ENCODE measurements around the gene DCTN5. TPM values are rescaled to one million over a fixed set of nuclear protein-coding genes. Genes with fewer than 3 reads are reported as not detected.
"Not testable (repeated sequence)": the region's sequence is repeated elsewhere in the genome, so short reads cannot be mapped to it uniquely, and the experiment has no call there.

DCTN5 gene
- total RNA-seq, 1 donor from 2014 or later, result 81.2 TPM

- DNase-seq, result peak; percentile 49
Observed at GRCh38 chr16:23694644-23695373, 53.5 kb downstream of the DCTN5 start.

GRCh38 chr16:23695756-23696155 is 54.5 kb downstream of the DCTN5 start:
- DNase-seq, result no peak

DNA sequence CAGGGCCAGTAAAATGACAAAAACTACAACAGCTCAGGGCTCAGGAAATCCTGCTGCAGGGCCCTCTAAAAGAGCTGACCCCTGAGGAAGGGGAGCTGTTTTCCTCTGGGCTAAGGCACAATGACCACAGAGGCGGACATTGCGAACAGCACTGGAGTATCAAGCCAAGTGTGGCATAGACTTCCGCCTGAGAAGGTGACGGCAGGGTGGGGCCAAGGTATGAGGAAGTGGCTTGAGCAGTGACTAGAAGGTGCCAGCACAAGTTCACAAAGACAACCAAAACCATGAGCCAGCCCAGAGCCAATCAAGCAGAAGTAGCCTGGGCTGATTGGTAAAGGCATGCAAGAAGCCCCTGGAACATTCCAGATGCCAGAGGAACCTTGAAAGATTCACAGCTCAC is 57.8 kb downstream of the DCTN5 start:
- DNase-seq, result no peak

DNA sequence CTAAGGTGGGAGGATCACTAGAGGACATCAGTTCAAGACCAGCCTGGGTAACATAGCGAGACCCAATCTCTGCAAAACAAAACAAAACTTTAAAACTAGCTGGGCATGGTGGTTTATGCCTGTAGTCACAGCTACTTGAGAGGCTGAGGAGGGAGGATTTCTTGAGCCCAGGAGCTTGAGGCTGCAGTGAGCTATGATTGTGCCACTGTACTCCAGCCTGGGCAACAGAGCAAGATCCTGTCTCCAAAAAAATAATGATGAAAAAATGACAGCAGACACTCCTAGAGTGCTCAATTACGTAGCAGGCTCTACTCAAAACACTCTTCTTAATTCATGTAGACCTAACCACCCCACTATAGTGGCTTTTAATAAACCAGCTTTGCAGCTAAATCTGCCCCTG is 58.8 kb downstream of the DCTN5 start:
- DNase-seq, result no peak

DNA sequence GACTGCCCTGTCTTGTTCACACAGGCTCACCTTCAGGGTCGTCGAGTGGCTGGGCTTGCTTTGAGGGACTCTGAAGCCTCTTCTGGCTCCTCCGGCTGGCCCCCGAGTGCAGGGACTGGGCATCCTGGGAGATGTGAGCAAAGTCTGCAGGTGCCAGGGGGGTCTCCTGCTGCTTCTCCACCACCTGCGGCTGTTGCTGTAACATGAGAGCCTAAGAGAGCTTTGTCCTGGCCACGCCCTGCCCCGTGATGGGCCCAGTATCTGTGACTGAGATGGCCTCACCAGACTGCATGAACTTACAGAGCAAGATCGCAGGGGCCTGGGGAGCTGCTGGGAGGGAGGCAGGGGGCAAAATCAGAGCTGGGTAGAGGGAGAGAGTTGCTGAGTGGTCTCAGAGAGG is 59.2 kb downstream of the DCTN5 start:
- no peak for DNase-seq

GRCh38 chr16:23701045-23701444 is 59.8 kb downstream of the DCTN5 start:
- DNase-seq, result no peak

DNA sequence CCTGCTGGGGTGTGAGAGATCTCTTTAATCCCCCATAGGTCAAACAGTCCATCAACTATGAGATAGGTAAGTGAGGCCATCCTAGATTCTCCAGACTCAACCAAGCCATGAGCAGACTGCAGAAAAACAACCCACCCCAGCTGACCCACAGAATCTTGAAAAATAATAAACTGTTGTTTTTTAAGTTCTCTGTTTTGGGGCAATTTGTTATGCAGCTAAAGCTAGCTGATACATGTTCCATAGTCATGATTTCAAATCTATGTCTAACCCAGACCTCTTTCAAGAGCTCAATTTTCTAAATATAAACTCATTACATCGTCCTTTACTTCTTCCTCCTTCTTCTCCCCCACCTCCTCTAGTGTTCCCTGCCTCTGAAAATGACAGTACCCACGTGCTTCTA is 61.7 kb downstream of the DCTN5 start:
- no peak for DNase-seq

GRCh38 chr16:23704772-23705516 is 63.7 kb downstream of the DCTN5 start:
- DNase-seq, result no peak

- no peak for DNase-seq
Observed at GRCh38 chr16:23705517-23705902, 64.2 kb downstream of the DCTN5 start.

- DNase-seq, result no peak
Observed at GRCh38 chr16:23706439-23706838, 65.2 kb downstream of the DCTN5 start.

- no peak for DNase-seq
Observed at GRCh38 chr16:23709536-23709935, 68.3 kb downstream of the DCTN5 start.

DNA sequence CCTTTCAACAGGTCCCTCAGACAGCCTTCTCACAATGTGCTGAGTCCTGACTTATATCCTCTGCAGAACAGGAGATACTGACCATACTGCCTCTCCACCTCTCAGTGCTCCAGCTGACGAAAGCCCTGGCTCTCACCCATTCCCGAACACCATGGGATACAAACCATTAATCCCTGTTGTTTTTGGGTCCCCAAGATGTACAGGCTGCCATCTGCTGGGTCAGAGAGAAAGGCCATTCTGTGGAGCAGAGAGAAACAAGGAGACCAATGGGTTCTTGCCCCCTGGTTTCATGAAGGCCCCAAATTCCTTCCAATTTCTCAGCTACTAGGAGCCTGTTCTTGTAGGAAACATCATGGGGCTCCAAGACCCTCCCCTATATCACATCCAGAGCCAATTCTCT is 68.7 kb downstream of the DCTN5 start:
- no peak for DNase-seq

- no peak for DNase-seq
Observed at GRCh38 chr16:23710504-23710903, 69.2 kb downstream of the DCTN5 start.

- no peak for DNase-seq
Observed at GRCh38 chr16:23711785-23712184, 70.5 kb downstream of the DCTN5 start.

- DNase-seq, result no peak
Observed at GRCh38 chr16:23712976-23713375, 71.7 kb downstream of the DCTN5 start, which contains the start of gene ERN2. Gene ERN2 (minus strand): TSS chr16:23713222. CDS start chr16:23713187, 35 bp downstream.

DNA sequence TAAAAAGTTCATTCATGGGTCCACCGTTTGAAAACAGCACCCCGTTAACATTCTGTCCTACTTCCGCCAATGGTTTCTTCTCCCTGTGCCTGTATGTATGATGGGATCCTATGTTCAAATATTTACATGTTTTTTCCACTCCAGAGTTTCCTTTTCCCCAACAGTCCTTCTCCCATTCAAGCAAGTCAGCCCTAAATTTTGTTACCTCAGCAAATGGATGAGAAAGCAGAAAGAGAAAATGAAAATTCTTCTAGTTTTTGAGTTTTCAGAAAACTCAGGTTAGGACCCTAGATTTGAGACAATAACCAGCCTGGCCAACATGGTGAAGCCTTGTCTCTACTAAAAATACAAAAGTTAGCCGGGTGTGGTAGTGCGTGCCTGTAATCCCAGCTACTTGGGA is 75.2 kb downstream of the DCTN5 start:
- no peak for DNase-seq

GRCh38 chr16:23722613-23723240 is 81.5 kb downstream of the DCTN5 start:
- DNase-seq, result not testable (repeated sequence)

- DNase-seq, result no peak
Observed at GRCh38 chr16:23724096-23724784, 83.0 kb downstream of the DCTN5 start.

DNA sequence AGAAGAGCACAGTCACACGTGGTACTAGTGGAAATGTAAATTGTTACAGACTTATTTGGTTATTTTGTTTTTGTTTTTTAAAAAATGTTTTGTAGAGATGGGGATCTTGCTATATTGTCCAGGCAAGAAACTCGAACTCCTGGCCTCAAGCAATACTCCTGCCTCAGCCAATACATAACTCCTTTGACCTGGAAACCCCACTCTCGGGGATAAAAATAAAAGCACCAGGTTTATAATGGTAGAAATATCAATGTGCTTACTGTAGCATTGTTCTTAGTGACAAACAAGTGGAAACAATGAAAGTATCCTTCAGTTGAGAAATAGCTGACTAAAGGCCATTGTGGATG is 83.5 kb downstream of the DCTN5 start:
- DNase-seq, result no peak

- no peak for DNase-seq
Observed at GRCh38 chr16:23726710-23727109, 85.4 kb downstream of the DCTN5 start.
